ACHN (cell line): ENCODE data around the gene ZBTB7C.

ENCODE experiments used
- DNase-seq: peaks from one replicate; pipeline ENCODE4 v3.0.0-alpha.2; 2015
- in situ Hi-C: cut with HindIII; loops from 2 replicates; pipeline ENCODE4 v1.10.0; 2017; ENCODE audit warnings: low sequenced_read_pairs, low pct_ligation_motif_present, low pct_unique_long_range_greater_than_20kb

The ZBTB7C gene

DNA sequence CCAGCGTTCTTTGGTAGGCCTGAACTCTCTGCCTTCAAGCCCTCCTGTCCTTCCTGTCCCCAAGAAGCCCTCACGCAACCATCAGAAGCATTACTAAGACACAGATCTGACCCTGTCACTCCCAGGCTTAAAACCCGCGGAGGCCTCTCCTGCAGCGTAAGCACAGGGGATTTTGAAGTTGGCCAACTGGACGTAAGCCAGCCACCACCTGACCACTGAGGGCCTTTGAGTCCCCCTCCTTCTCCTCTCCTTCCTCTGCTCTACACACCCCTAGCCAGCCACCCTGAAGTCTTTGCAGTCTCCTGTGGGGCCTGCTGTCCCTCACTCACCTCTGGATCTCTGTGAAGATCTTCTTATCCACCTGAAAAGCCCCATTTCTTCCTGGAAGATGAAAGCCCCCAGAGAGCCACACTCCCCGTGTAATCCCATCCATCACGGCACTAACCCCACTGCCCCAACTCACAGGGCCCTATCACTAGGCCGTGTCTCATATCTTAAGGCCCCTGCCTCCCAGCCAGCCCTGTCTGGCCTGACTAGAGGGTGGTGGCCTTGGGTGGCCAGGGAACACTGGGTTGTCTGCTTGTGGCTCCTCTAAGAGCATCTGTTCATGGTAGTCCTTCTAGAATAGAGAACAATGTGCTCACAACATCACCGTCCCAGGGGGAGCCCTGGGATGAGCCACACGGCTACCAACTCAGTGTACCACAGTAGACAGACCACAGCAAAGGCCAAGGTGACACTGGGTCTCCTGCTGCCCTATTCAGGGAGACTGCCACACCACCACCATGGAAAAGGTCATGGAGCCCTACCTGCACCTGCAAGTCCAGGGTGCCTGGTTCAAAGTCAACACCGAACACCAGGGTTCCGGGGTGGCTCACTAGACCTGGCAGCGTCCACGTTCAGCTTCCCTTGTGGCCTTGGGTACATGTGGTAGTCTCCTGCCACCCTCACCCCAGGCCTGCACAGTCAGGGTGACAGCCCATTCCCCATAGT lies 191.6 kb downstream of the ZBTB7C start:
- DNase-seq, result no peak
- in situ Hi-C loops, result no loop called here

DNA sequence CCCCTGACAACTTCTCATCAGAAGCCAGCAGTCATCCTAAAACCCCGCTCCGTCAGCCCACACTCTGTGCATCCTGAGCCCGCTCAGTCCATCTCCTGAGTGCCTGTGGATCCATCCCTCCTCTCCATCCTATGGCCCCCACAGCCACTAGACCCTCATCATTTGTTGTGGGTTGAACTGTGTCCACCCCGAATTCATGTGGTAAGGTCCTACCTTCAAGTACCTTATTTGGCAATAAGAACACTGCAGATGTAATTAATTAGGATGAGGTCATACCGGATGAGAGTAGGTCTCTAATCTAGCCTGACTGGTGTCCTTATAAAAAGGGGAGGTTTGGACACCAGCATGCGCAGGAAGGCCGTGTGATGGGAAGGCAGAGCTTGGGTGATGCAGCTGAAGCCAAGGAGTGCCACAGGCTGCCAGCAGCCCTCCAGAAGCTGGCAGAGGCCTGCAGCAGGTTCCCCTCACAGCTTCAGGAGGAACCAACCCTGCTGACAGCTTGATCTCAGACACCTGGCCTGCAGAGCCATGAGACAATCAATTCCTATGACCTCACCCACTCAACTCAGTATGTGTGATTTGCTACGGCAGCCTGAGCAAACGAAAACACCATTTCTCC lies 192.4 kb downstream of the ZBTB7C start:
- DNase-seq, result no peak
- in situ Hi-C loops, result no loop called here

DNA sequence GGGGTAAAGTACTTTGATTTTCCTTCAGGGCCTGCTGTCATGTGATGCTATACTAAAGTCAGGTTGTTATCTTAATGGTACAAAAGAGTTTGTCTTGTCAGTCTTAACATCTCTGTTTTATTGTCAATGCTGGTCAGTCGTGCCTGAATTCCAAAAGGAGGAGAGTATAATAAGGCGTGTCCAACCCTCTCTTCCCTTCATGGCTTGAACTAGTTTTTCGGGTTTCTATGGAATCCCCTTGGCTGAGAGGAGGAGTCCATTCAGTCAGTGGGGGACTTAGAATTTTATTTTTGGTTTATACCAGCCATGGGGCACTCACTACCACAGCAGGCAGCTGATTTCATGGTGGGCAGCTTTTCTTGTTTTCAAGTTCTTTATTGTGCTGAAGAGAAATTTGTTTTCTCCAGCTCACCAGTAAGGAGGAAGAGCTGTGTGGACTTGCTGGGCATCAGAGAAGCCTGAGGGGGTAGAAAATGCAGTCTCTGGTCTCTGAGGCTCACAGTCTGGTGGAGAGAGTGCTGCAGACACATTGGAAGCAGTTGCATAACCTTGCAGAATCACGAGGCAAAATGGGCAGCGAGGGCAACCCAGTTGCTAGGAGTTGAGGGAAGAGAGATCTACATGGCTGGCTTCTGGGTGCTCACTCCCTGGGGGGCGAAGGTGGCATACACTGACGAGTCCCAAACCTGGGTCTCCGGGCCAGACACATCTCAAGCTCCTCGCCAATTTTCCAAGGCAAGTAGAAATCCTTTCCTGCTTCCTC lies 193.1 kb downstream of the ZBTB7C start:
- no peak for DNase-seq
- in situ Hi-C loops, result no loop called here

DNA sequence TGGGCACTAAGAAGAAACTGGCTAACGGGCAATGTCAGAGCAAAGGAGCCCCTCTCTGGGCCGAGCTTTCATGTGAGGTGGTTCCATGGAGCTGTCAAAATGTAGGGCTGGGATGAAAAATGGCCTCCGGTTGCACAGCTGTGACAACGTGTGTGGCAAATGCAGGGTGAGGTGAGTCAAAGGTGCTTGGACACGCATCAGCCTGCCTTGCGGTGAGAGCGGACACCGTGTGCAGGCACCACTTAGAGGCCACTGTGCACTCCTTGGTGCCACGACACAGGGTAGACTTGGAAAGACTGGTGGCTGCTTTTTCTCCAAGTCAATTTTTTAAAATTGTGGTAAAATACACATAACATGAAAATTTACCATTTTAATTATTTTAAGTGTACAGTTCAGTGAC lies 195.4 kb downstream of the ZBTB7C start:
- in situ Hi-C loops, result no loop called here
- no peak for DNase-seq

DNA sequence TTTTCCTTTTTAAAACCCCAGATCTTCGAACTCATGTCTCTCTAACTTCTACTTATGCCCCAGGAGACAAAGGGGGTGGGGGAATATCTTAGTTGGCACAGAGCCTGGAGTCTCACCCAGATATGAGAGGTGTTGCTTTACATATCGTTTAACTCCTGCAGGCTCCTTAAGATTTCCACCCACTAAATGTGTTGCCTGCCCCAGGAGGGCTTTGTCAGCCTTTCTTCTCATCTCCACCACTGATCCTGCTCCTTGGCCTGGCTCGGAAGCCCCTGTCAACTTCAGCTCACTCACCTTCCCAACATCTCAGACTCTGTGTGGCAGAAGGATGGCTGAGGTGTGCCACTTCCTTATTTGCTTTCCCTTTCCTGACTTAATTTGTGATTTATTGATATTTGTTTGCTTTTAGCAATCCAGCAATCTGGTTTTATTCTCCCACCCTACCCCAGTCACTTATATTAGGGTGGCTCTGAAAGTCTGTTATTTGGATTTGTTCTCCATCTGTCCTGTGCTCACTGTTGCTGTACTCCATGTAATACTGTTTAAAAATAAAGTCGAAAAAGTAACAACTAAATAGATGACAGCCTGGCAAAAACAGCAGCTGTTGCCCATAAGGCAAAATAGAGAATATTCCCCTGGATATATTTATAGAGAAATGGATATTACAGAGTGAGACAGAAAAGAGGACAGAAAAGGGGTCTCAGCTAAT lies 200.6 kb downstream of the ZBTB7C start:
- in situ Hi-C loops, result no loop called here
- DNase-seq, result no peak

DNA sequence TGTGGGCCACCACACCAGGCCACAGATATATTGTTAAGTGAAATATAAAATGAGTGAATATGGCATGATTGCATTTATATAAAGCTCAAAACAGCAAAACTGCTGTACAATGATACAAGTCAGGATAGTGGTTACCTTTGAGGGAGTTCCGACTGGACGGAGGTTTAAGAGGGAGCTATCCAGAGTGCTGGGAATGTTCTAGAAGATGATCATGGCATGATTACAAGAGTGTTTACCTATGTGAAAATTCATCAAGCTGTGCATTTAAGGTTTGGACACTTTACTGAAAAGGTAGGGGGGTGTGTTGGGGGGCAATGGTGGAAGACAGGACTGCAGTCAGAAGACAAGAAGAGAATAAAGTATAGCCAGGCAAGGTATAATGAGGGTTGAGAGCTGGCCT lies 201.4 kb downstream of the ZBTB7C start:
- in situ Hi-C loops, result no loop called here
- no peak for DNase-seq

DNA sequence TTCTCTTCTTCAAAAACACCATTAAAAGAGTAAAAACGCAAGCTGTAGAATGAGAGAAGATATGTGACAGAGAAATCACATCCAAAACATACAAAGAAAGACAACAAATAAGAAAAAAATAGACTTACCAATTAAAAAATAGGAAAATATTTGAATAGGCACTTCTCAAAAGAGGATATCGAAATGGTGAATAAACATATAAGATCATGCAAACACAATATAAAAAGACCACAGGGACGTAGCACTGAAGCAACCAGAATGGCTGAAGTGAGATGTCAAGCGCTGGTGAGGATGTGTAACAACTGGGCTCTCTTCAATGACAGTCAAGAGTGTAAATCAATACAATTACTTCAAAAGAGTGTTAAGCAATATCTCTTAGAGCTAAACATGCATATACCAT lies 202.3 kb downstream of the ZBTB7C start:
- in situ Hi-C loops, result no loop called here
- DNase-seq, result no peak

DNA sequence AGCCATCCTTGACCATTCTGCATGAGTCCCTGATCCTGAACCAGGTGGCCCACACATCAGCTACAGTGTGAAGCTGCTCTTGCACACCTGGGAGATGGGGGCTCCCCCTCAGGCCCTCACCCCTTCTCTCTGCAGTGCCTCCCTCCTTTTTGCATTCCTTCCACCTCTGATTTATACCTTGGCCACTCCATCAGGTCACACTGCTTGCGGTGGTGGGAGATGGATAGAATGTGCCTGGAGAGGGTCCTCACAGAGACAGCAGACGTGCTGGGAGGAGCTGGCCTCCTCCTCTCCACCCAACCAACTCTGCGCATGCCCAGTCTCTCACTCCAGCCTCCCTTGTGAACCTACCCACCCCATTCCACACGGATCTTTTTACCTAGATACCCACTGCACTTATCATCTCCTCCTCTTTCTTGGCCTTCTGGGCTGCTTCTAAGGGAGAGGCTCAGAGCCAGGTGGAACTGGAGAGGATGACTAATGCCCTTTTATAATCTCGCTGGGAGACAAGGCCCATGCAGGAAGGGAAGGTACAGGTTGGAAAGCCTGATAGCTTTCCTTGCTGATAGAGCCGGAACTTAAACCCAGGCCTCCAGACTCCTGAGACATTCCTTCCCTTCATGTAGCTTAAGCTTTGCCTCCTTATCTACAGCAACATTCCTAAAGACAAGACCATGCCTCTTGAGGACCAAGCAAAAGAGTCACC lies 205.1 kb downstream of the ZBTB7C start:
- in situ Hi-C loops, result no loop called here
- no peak for DNase-seq

DNA sequence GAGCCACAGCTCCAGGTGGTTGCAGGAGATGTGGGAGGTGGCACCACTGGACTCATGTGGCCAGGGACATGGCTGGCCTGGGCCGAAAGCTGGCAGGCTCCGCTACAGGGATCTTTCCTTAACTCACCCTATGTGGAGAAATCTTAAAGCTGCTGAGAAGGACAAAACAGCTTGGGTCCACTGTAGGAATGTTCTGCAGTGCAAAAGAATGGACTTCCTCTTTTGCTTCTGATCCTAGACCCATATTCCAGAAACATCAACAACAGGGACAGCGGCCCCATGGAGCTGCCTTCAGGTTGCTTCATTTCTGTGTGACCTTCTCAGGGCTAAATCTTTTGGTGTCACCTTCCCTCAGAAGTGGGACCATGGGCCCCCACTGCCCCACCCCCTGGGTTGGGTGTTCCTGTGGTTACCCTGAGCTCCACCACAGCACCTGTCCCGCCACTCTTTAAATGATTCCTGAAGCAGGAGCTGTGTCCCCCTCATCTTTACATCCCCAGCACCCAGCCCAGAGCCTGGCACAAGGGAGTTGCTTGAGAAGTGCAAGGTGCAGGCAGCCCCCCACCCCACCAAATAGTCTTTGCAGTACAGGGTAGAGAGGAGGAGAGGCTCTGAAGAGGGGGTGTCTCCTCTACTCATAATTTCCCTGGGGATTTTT lies 205.8 kb downstream of the ZBTB7C start:
- in situ Hi-C loops, result no loop called here
- no peak for DNase-seq

DNA sequence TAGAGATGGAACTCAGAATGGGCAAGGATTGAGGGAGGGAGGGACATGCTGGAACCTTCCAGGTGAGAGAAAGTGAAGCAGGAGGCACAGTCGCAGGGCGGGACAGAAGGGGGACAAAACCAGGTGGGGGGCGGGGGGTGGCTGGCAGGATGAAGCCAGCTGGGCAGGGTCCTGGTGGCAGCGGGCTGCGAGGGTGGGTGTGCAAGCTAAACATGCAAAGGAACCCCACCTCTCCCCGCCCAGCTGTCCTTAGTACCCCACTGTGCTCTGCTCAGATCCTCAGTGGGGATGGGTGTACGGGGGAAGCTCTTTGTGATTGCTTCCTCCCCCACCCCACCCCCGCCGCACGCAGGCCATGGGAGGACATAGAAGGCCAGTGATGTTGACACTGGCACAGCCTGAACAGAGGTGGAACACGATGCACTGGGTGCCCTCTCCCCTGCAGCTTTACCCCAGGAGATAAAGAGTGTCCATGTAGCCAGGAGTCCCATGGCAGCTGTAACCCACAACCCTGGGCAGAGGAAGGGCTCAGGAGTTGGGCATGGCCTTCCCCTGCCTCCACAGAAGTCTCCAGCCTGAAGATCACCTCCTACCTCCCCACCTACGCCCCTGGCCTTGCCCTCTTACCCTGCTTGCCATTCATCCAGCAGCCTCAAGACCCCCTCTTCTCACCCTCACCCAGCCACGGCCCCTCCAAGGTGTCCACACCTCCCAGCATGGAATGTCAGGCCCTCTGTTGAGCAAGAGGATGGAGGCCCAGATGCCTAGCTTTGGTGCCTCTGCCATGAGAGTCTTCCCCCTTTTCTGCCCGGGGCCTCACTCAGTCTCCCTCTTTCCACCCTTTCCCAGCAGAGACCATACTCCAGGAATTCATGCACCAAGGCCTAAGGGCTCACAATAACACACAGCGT lies 206.6 kb downstream of the ZBTB7C start:
- no peak for DNase-seq
- in situ Hi-C loops, result no loop called here

DNA sequence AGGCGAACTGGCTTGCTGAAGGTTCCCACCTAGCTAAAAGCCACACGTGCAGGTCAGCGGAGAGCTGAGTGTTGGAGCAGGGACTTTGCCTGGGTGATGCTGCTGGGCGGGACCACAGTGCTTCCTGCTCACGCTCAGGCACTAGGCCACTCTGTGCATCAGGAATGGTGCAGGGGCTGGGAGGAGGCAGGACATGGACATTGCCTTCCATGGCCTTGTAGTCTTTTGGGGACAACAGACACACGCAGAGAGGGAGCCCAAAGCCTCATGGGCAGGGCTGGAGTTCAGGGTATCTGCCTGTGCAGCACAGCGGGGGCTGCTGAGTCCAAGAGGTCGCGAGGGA lies 207.2 kb downstream of the ZBTB7C start:
- DNase-seq, result no peak
- in situ Hi-C loops, result no loop called here

DNA sequence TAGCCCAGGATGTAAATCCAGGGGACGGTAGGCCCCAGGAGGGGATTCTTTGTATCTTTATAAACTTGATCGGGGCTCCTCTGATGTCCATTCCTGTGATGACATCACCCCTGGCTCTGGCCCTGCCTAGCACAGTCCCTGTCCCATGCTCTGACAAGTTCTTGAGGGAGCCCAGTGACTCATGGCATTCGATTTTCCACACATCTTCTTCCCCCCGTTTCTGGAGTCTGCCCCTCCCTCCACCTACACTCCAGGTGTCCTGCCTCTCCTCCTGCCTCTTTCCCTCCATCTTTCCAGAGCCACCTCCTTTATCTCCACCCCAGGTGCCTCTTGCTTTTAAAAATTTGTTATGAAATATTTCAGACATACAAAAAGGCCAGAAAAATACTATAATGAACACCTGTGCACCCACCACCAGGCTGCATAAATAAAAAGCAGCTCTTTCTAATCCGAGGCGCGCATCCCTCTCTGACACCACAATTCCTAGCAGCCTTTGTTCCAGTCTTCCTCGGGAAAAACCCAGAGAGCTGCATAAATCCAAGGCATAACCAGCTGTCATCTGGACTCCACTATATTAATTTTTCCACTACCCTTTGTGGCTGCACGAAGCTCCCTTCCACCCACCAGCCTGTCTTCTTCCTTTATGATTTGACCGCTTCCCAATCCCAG lies 207.7 kb downstream of the ZBTB7C start:
- no peak for DNase-seq
- in situ Hi-C loops, result no loop called here

DNA sequence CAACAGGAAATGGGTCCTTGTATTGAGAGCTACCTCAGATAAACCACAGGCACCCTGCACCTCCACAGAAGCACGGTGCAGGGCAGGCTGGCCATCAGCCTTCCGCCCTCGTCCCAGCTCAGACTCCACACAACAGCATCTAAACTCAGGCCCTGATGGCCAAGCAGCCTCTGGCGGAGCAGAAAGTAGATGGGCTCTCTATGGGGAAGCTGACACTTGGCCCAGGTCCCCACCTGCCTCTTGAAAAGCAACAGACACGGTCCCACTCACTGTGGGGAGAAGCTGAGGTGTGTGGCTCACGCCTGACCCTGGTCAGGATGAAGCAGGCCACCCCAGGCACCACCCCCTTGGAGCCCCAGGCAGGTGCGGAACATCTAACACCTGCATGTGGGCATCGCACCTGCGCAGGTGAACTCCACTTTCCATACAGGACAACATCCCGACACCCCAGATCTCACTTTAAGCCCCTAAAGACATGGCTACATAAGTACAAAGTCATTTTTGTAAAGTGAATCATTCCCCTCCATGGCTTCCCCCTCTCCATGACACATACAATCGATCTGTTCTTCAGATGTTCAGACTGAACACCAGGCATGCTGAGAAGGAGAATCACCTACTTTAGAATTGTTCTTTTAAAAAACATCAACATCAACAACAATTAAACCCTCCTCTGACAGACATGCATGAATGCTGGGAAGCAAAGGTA lies 208.4 kb downstream of the ZBTB7C start:
- no peak for DNase-seq
- in situ Hi-C loops, result no loop called here

DNA sequence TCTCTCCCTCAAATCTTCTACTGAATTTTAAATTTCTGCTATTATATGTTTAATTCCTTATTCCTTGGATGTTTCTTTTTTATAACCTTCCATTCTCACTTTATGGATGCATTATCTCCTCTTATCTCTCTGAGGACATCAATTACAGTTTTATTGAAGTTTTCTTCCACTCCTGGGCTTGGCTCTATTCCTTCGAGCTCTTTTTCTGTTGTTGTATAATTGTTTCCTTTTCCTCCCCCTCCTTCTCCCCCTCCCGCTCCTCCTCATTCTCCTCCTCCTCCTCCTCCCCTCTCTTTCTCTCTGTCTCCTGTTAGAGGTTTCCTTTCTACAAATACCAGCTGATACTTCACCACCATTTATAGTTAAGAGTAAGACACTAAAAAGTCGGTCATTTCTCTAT lies 209.8 kb downstream of the ZBTB7C start:
- in situ Hi-C loops, result no loop called here
- no peak for DNase-seq

DNA sequence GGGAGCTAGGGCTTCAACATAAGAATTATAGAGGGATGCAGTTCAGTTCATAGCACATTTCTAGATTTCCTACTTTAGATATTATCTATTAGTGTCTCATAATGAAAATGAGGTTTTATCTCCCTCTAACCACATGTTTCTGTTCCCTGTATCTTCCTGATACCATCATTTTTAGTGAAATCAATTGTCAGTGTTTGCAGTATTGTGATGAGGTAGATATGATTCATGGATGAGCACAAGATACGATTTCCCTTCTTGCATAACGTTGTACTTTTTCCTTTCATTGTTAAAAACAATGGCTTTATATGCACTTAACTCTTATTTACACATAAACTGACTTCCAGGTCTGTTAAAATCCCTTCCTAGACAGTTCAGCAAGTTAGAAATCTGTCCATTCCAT lies 211.4 kb downstream of the ZBTB7C start:
- DNase-seq, result no peak
- in situ Hi-C loops, result no loop called here

DNA sequence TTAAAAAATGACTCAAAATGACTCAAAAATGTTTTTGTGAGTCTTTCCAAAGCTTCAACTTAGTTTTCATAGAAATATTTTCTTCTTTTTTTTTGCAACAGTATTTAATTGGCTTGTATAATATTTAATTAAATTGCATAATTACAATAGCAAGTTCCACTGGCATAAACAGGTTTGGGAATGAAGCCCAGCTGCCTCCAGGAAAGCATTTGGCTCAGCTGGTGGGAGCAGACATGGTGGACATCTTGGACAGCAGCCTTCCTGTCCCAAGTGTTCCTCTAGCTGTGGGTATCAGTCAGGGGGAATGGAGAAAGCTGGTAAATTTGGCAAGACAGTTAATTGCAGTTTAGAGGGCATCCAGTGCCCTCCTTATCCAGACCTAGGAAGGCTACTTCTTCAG lies 213.4 kb downstream of the ZBTB7C start:
- in situ Hi-C loops, result no loop called here
- no peak for DNase-seq
